Measurements from ENCODE around the gene GAL3ST2.

GRCh38 chr2:241842067-241842415, 65.4 kb downstream of the GAL3ST2 start:
- no peak for TF ChIP-seq CTCF (IDR thresholded peaks at IDR 0.05)
- TF ChIP-seq POLR2A (IDR thresholded peaks at IDR 0.05): no peak

Measured in uterus (tissue), 2 donors.